Cortex of kidney (tissue), 1 donor: ENCODE results near the gene CCT6A.
A peak's percentile ranks its signal among the peaks of the same experiment; 100 is the strongest.
"Not testable (repeated sequence)": the region's sequence is repeated elsewhere in the genome, so short reads cannot be mapped to it uniquely, and the experiment has no call there.

Experiments
- DNase-seq: peaks from one replicate; lab custom pipeline; 2025; lab: John Stamatoyannopoulos, UW

Gene CCT6A

DNA sequence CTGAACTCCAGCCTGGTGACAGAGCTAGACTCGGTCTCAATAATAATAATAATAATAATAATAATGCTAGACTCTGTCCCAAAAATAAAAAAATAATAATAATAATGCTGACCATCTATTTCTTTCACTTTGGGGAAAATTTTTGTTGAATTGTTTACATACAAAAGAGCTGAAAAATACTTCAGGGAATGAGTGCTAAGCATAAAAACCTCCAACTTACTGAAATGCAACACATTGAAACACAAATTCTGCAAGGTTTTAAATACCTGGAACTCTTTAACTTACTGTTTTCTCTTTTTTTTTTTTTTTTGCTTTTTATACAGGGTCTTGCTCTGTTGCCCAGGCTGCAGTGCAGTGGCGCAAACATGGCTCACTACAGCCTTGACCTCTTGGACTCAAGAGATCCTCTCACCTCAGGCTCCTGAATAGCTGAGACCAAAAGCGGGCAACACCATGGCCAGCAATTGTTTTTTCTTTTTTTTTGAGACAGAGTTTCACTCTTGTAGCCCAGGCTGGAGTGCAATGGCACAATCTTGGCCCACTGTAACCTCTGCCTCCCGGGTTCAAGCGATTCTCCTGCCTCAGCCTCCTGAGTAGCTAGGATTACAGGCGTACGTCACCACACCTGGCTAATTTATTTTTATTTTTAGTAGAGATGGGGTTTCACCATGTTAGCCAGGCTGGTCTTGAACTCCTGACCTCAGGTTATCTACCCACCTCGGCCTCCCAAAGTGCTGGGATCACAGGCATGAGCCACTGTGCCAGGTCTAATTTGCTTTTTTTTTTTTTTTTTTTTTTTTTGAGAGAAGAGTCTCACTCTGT, 46.8 kb downstream of the CCT6A start:
- not testable (repeated sequence) for DNase-seq

DNA sequence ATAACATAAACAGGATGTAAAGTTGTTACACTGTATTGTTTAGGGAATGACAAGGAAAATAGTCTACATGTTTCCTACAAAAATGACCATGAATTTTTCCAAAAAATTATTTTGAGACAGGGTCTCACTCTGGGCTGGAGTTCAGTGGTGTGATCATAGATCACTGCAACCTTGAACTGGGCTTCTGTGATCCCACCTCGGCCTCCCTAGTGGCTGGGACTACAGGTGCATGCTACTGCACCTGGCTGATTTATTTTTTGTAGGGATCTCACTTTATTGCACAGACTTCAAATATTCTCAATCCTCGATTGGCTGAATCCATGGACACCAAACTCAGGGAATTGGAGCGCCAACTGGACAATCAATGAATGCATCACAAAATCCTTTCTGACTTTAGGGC, 48.1 kb downstream of the CCT6A start:
- DNase-seq = no peak

DNA sequence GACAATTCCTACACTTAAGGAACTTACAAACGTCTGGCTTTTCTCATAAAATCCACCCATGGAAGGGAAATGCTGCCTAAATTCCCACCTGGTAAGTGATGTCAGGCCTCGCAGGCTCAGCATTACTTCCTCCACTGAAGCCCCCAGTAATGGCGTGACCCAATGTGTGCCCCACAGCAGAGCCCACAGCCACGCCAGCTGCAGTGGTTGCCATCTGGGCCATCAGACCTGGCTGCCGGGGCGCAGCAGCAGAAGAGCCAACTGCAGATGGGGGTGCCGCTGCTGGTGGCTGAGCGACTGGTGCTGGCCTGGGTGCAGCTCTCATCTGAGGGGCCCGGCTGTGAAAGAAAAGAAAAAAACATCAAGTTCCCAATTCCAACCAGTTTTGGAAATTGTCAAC, 52.6 kb downstream of the CCT6A start:
- not testable (repeated sequence) for DNase-seq

DNA sequence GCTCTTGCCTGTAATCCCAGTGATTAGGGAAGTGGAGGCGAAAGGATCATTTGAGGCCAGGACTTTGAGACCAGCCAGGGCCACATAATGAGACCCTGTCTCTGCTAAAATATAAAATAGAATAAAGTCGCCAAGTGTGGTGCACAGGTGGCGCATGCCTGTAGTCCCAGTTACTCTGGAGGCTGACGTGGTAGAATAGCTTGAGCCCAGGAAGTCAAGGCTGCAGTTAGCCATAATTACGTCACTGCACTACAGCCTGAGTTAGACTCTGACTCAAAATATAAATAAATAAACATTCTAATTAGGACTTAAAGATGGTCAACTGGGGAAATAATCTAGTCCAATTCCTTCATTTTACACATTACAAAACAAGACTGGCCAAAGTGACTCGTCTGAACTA, 53.9 kb downstream of the CCT6A start:
- DNase-seq = no peak

DNA sequence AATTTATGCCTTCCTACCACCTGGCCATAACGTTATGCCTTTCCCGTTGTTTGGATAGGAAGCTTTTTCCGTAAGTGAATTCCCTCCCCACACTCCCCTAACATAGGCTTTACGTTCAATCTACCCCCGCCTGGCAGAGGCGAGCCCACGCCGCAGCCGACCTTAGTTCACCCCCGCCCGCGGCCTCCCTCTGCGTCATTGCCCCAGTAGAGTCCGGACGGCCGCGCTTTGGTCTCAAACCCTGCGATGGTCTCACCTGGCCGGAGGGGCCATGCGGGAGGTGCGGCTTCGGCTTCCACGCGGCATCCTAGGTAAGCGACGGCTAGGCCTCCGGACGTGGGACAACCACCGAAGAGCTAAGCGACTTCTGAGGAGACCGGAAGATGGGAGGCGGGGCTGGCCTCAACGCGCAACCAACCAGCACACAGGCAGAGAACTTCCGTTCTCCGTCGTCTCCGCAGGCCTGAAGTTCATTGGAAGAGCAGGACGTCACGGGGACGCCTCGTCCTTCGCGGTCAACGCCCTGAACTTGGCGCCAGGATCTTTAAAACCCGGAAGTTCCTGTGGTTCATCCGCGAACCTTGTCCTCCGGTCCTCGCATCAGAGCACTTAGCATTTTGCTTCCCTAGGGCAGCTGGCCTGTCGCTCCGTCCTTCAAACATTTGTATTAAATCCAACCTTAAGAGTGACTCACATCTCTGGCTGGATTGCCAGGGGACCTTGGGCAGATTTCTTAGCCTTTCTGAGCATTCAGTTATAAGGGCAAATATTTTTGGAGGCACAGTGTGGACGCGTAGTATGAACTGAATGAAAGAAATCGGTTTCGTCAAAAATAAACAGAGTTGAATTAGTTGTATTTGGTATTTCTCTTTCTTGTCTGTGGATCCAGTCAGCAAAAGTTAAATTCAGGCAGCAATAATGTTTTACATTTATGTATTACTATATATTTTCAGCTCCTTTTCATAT, 54.8 kb downstream of the CCT6A start, which contains the start of gene CHCHD2:
CHCHD2 (minus strand) TSS at position 369 of the 966 bp plus-strand sequence; CDS start at position 306, 63 bp downstream.
- peak; percentile 67 for DNase-seq

DNA sequence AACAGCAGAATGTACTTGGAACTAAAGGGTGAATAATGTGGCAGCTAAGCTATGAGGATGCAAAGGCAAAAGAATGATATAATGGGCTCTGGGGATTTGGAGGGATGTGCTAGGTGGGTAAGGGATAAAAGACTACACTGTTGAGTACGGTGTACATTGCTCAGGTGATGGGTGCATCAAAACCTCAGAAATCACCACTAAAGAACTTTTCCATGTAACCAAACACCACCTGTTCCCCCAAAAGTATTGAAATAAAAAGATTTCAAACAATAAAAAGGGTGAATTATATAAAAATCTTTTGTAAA, 56.3 kb downstream of the CCT6A start:
- no peak for DNase-seq

DNA sequence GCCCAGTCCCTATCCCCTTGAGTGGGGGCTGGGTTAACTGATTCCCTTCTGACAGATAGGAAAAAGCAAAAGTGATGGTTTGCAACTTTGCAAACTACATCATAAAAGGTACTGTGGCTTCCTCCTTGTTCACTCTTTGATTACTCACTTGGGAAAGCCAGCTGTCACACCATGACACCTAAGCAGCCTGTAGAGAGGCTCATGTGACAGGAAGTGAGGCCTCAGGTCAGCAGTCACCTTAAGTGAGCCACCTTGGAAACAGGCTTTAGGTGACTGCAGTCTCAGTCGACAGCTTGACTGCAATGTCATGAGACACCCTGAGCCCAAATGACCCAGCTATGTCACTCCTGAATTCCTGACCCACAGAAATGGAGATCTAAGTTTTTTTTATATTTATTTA, 59.0 kb downstream of the CCT6A start:
- no peak for DNase-seq

DNA sequence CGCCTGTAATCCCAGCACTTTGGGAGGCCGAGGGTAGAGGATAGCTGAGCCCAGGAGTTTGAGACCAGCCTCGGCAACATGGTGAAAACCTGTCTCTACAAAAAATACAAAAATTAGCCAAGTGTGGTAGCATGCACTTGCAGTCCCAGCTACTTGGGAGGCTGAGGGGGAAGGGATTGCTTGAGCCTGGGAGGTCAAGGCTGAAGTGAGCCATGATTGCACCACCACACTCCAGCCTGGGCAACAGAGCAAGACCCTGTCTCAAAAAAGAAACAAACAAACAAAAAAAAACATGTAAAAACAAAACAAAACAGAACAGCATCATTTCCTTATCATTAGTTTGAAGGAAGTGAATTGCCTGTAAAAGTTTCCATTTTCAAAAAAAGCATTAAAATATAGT, 60.7 kb downstream of the CCT6A start:
- not testable (repeated sequence) for DNase-seq
